K562 (cell line): Measurements from ENCODE around the gene LY6G5B. TPM values are rescaled to one million over a fixed set of nuclear protein-coding genes. Genes with fewer than 3 reads are reported as not detected.
A peak's percentile ranks its signal among the peaks of the same experiment; 100 is the strongest.

Experiments used
- ATAC-seq: fragments of 200-7000 bp; cut with Tn5 transposase; 3 replicates; pipeline ENCODE4 v1.9.1; 2020; ENCODE audit warnings: moderate library complexity
- BruUV-seq: library from RNA; stranded (reverse); fragments of 400-500 nt; replicated peaks from 2 replicates; lab custom pipeline; 2021; lab: Mats Ljungman, UMichigan
- CTCF ChIA-PET: fragments of 300-600 bp; formaldehyde crosslinking; extraction: SDS; loops from one replicate; lab custom pipeline; 2021; ENCODE audit warnings: low intra/inter-chr PET ratio; lab: Yijun Ruan, JAX
- POLR2A ChIA-PET: fragments of 300-600, 350-650 bp; sonication (Branson Sonifier 250); formaldehyde crosslinking; extraction: SDS; loops from one replicate; lab custom pipeline; 2021; ENCODE audit warnings: antibody characterized with exemption, inconsistent platforms; lab: Yijun Ruan, JAX
- DNase-seq, 4 experiments: peaks; one replicate each; pipeline versions ENCODE4 v3.0.0 to v3.0.0-alpha.2; 2011 to 2018; ENCODE audit warnings: low spot score in 3 of 4, mixed read lengths in 3 of 4; ENCODE audit errors: extremely low read depth in 1 of 4
- FAIRE-seq: peaks from 2 replicates; lab custom pipeline; 2011; peaks lifted over from hg19 to GRCh38; lab: Jason Lieb, UNC
- H2AFZ ChIP-seq: 2 replicates; pipeline ENCODE4 v1.6.0; 2011; ENCODE audit warnings: low read depth, low read length, control low read depth, inconsistent platforms
- H3K27ac ChIP-seq: fragments of 200-600 bp; 3 replicates; pipeline ENCODE4 v1.8.0; 2011; ENCODE audit warnings: low read depth, mild to moderate bottlenecking, control low read depth, inconsistent platforms, low read length, moderate library complexity, mixed read lengths; ENCODE audit errors: extremely low read depth
- H3K27me3 ChIP-seq, 2 experiments: fragments of 300-600 bp in 1 of 2; 2 replicates in 1 of 2; 3 replicates in 1 of 2; pipeline versions ENCODE4 v1.6.0 to v1.8.0; 2011; ENCODE audit warnings: inconsistent platforms in 2 of 2, low read length in 2 of 2, mild to moderate bottlenecking in 1 of 2, mixed read lengths in 1 of 2, moderate library complexity in 1 of 2; ENCODE audit not compliant: control insufficient read depth in 2 of 2, insufficient read depth in 2 of 2
- H3K36me3 ChIP-seq: fragments of 300-600 bp; 3 replicates; pipeline ENCODE4 v1.8.0; 2011; ENCODE audit warnings: mild to moderate bottlenecking, low read length, inconsistent platforms; ENCODE audit not compliant: control insufficient read depth, insufficient read depth
- H3K4me1 ChIP-seq, 2 experiments: fragments of 200-600 bp in 1 of 2; replicated peaks in 1 of 2; 2 replicates in 1 of 2; 3 replicates in 1 of 2; pipeline versions ENCODE4 v1.5.1 to v1.8.0; 2011; ENCODE audit warnings: inconsistent platforms in 2 of 2, low read length in 2 of 2, mild to moderate bottlenecking in 1 of 2, mixed read lengths in 1 of 2, moderate library complexity in 1 of 2; ENCODE audit not compliant: control insufficient read depth in 2 of 2, insufficient read depth in 2 of 2
- H3K4me2 ChIP-seq: 2 replicates; pipeline ENCODE4 v1.6.1; 2011; ENCODE audit warnings: low read length, control low read depth, inconsistent platforms, mixed read lengths; ENCODE audit not compliant: insufficient read depth
- H3K4me3 ChIP-seq: fragments of 200-600 bp; sonication (generic), shearing (Covaris generic); 2 replicates; pipeline ENCODE4 v1.5.1; 2016; ENCODE audit warnings: control low read depth, inconsistent platforms
- H3K79me2 ChIP-seq: fragments of 200-600 bp; 3 replicates; pipeline ENCODE4 v1.8.0; 2011; ENCODE audit warnings: low read length, inconsistent platforms; ENCODE audit not compliant: control insufficient read depth, insufficient read depth
- H3K9ac ChIP-seq, 2 experiments: 2 replicates each; pipeline versions ENCODE4 v1.6.0 to v1.6.1; 2011; ENCODE audit warnings: low read depth in 2 of 2, low read length in 2 of 2, control low read depth in 1 of 2, inconsistent platforms in 1 of 2, mild to moderate bottlenecking in 1 of 2, mixed read lengths in 1 of 2; ENCODE audit not compliant: insufficient read depth in 1 of 2
- H3K9me1 ChIP-seq: one replicate; pipeline ENCODE4 v1.6.0; 2011; ENCODE audit warnings: inconsistent platforms, mild to moderate bottlenecking, low read length, moderate library complexity; ENCODE audit not compliant: control insufficient read depth, insufficient read depth
- H3K9me3 ChIP-seq: replicated peaks from 2 replicates; pipeline ENCODE4 v1.5.1; 2011; ENCODE audit warnings: low read depth, low read length, inconsistent platforms; ENCODE audit not compliant: control insufficient read depth, insufficient read depth
- H4K20me1 ChIP-seq: replicated peaks from 2 replicates; pipeline ENCODE4 v1.6.1; 2011; ENCODE audit warnings: low read length, inconsistent platforms, mixed read lengths; ENCODE audit not compliant: control insufficient read depth, insufficient read depth
- ARID1B ChIP-seq: fragments of 450-650 bp; IDR thresholded peaks from 2 replicates; pipeline ENCODE4 v1.6.1; 2016; ENCODE audit warnings: antibody characterized with exemption, mild to moderate bottlenecking, inconsistent platforms
- ARID3B ChIP-seq: fragments of 250-450 bp; sonication (Bioruptor Pico); IDR thresholded peaks from 2 replicates; pipeline ENCODE4 v1.4.0; 2020; ENCODE audit warnings: borderline replicate concordance
- EWSR1 ChIP-seq: fragments of 450-650 bp; IDR thresholded peaks from 2 replicates; pipeline ENCODE4 v1.6.1; 2018; ENCODE audit warnings: borderline replicate concordance, mild to moderate bottlenecking, low read depth, moderate library complexity; ENCODE audit not compliant: partially characterized antibody
- FOXJ3 ChIP-seq: sonication (generic); formaldehyde crosslinking; IDR thresholded peaks from 2 replicates; pipeline ENCODE4 v1.4.0; 2020; ENCODE audit warnings: mild to moderate bottlenecking, missing genetic modification reagents
- HDAC8 ChIP-seq: fragments of 450-650 bp; IDR thresholded peaks from 2 replicates; pipeline ENCODE4 v1.6.1; 2016; ENCODE audit warnings: mild to moderate bottlenecking, missing genetic modification characterization, moderate library complexity, missing compliant biosample characterization
- HMG20B ChIP-seq: fragments of 250-450 bp; sonication (Bioruptor Pico); IDR thresholded peaks from 2 replicates; pipeline ENCODE4 v1.5.0; 2021; ENCODE audit warnings: mild to moderate bottlenecking
- IRF2 ChIP-seq: sonication (generic); formaldehyde crosslinking; IDR thresholded peaks from 2 replicates; pipeline ENCODE4 v1.8.1; 2022; ENCODE audit warnings: mild to moderate bottlenecking, missing genetic modification reagents
- KLF13 ChIP-seq: fragments of 450-650 bp; IDR thresholded peaks from 2 replicates; pipeline ENCODE4 v1.6.1; 2016; ENCODE audit warnings: missing genetic modification characterization, low read depth, mild to moderate bottlenecking, missing compliant biosample characterization, moderate library complexity, borderline replicate concordance
- POLR2AphosphoS5 ChIP-seq: IDR thresholded peaks from 2 replicates; pipeline ENCODE4 v1.6.1; 2011; ENCODE audit warnings: mild to moderate bottlenecking, low read depth, low read length, moderate library complexity; ENCODE audit not compliant: control insufficient read depth, insufficient read depth
- TFAM ChIP-seq: fragments of 250-450 bp; sonication (Bioruptor Pico); conservative IDR thresholded peaks from 2 replicates; pipeline ENCODE4 v1.5.0; 2021; ENCODE audit warnings: mild to moderate bottlenecking, moderate library complexity
- TFAP4 ChIP-seq: sonication (generic); formaldehyde crosslinking; IDR thresholded peaks from 2 replicates; pipeline ENCODE4 v1.8.0; 2022; ENCODE audit warnings: missing genetic modification reagents, mild to moderate bottlenecking, moderate library complexity, borderline replicate concordance
- ZBTB33 ChIP-seq: sonication (generic); formaldehyde crosslinking; IDR thresholded peaks from 2 replicates; pipeline ENCODE4 v1.8.1; 2023; ENCODE audit warnings: mild to moderate bottlenecking, missing genetic modification reagents
- ZNF695 ChIP-seq: fragments of 450-650 bp; formaldehyde crosslinking; IDR thresholded peaks from 2 replicates; pipeline ENCODE4 v1.4.0; 2020; ENCODE audit warnings: mild to moderate bottlenecking, moderate library complexity
- WGBS: fragments of 100-300 bp; shearing (Covaris generic); methylation state at CpG from one replicate; pipeline ENCODE4 v1.1.6; 2016; ENCODE audit warnings: low coverage, mixed read lengths; ENCODE audit not compliant: insufficient coverage; ENCODE audit errors: missing lambda C conversion rate; 5-methylcytosine and 5-hydroxymethylcytosine counted together
- in situ Hi-C: fragments of 300-500 bp; cut with MboI; formaldehyde crosslinking; loops from 4 replicates; pipeline ENCODE4 v1.15.0; 2018; ENCODE audit warnings: inconsistent platforms, mixed read lengths
- intact Hi-C: fragments of 100-400 bp; cut with micrococcal nuclease; formaldehyde crosslinking; loops from 2 replicates; pipeline ENCODE4 v1.14.2; 2022
- polyA plus RNA-seq, 8 experiments: library from polyadenylated mRNA; depleted of rRNA in 4 of 8; stranded (reverse) in 5 of 8; unstranded in 3 of 8; fragments of >200 nt; fragmentation: Nextera tagmentation in 2 of 8; fragmentation: Illumina TruSeq in 1 of 8; extraction: Ambion mirVana in 2 of 8; extraction: Trizol in 1 of 8; gene quantifications; 2 replicates each; pipeline versions ENCODE4 v1.2.1 to v1.2.3, GENCODE V29; 2011 to 2014; ENCODE audit warnings: inconsistent platforms in 1 of 8, missing spikeins in 1 of 8
- total RNA-seq, 7 experiments: library from RNA; depleted of rRNA in 6 of 7; stranded (reverse); fragments of >200 nt in 6 of 7; fragmentation: Illumina TruSeq in 2 of 7; extraction: Trizol in 2 of 7; gene quantifications; 2 replicates each; pipeline versions ENCODE4 v1.2.1 to v1.2.3, GENCODE V29; 2011 to 2021; ENCODE audit warnings: low replicate concordance in 1 of 7

Gene LY6G5B
- total and polyA plus RNA-seq, 9 of the 15 experiments (the other 6 are each of a cell fraction or from before 2014, with no cell fraction given): 6.0 to 27.0 (median 7.5) TPM

GRCh38 chr6:31630177-31630934 lies 39.4 kb upstream of the LY6G5B start:
- no peak for DNase-seq
- no peak overlapping the region; the same call in 2 of the 3 replicates for H3K27ac ChIP-seq
- no peak overlapping the region for H3K4me2 ChIP-seq
- H2AFZ ChIP-seq: no peak overlapping the region
- FAIRE-seq: no peak
- H3K9ac ChIP-seq: 0 out of 4 replicates have a peak overlapping the region, but pooled peaks of 1 of the 2 experiments have one; percentile 22
- no peaks in the 10 kb centered on the region for H3K9me3 ChIP-seq
- intact Hi-C loops (no loop called here), in situ Hi-C loops (no loop called here)
- no peak overlapping the region for H3K4me3 ChIP-seq
- peaks cover 20% of the 10 kb centered on the region for H4K20me1 ChIP-seq
- H3K4me1 ChIP-seq: peaks cover 0 to 22% of the 10 kb centered on the region in 2 experiments; a peak in 1 of 5 replicates
- peaks cover 35% of the 10 kb centered on the region for H3K79me2 ChIP-seq
- H3K36me3 ChIP-seq: peaks cover 100% of the 10 kb centered on the region
- POLR2A ChIA-PET: interaction anchor here (0.6 to 14.8 kb wide), 8 partner anchors 5 to 89 kb away, joined by 3 to 274 read pairs (median 5); partner anchors contain the start of genes C6orf47, DDX39B and PRRC2A
- no peaks in the 10 kb centered on the region for H3K9me1 ChIP-seq
- no peak; the same call in 2 of the 3 replicates for ATAC-seq
- CTCF ChIA-PET: interaction anchor here (0.5 kb wide), 1 partner anchor 203 kb away, joined by 3 read pairs; no protein-coding TSS in a partner anchor
- WGBS: 94% methylated on average over 23 of the region's 25 CpGs
- no TSS peak for BruUV-seq
- H3K27me3 ChIP-seq: no peaks in the 10 kb centered on the region
- TF ChIP-seq ARID1B: no peak
- no peak for TF ChIP-seq EWSR1
- peak; percentile 73; the same call in 1 of the 2 replicates for TF ChIP-seq ZBTB33
- no peak for TF ChIP-seq ARID3B (CRISPR knock-in tag)
- no peak for TF ChIP-seq TFAM
- no peak for TF ChIP-seq HDAC8 (tag)
- 0 out of 2 replicates have a peak, but pooled peaks have one; percentile 36 for TF ChIP-seq KLF13 (tag)
- TF ChIP-seq HMG20B: no peak
- no peak for TF ChIP-seq FOXJ3 (CRISPR knock-in tag)
- TF ChIP-seq TFAP4 (CRISPR knock-in tag): no peak
- TF ChIP-seq ZNF695 (CRISPR knock-in tag): no peak
- peak; percentile 35; the same call in 1 of the 2 replicates for TF ChIP-seq POLR2AphosphoS5
- no peak for TF ChIP-seq IRF2
